ENCODE measurements around the gene SUSD3.
"Not testable (repeated sequence)": the region's sequence is repeated elsewhere in the genome, so short reads cannot be mapped to it uniquely, and the experiment has no call there.

The SUSD3 gene

DNA sequence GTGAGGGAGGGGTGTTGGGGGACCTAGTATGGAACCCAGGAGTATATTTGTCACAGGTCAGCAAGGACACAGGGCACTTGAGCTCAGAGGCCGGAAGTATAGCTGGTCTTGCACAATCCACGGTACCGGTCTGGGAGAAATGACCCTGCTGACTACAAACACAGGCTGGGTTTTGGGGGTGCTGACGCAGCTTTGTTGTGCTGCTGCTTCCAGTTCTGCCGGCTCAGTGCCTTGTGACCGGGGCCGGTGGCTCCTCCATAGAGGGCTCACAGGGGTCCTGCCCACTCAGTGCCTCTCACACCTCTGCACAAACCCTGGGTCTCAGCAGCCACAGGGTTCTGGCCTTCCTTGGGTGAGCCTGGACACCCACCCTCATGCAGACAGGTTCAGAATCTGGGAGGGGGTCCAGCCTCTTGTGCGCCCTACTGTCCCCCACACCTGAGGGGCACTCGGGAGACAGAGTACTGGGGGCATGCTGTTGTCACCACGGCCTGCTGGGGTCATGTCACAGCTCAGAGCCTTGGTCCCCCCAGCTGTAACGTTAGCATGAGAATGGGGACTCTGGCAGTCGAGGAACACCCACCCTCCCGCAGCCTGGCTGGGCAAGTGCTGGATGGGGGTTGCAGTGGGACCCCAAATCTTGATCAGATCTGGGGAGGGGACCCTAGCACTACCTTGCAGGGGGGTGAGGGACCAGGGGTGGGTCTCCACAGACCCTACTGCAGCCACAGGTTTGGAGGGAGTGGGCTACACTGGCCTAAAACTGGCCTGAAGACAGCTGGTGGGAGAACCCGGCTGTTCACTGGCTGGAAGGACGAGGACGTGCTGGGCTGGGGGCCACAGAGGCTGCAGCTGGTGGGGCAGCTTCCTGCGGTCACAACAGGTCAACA is 57.8 kb downstream of the SUSD3 start:
- TF ChIP-seq, protein P1, sequence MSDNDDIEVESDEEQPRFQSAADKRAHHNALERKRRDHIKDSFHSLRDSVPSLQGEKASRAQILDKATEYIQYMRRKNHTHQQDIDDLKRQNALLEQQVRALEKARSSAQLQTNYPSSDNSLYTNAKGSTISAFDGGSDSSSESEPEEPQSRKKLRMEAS (IDR thresholded peaks at IDR 0.05; ENCODE audit: low read depth, low read length), result no peak
- TF ChIP-seq POLR2A (IDR thresholded peaks at IDR 0.05; ENCODE audit: extremely low read depth, insufficient read length), result no peak
- peak; percentile 25; the same call in 1 of the 2 replicates for TF ChIP-seq MYC (IDR thresholded peaks at IDR 0.05; ENCODE audit: low read depth, low read length)
- TF ChIP-seq, protein P2, sequence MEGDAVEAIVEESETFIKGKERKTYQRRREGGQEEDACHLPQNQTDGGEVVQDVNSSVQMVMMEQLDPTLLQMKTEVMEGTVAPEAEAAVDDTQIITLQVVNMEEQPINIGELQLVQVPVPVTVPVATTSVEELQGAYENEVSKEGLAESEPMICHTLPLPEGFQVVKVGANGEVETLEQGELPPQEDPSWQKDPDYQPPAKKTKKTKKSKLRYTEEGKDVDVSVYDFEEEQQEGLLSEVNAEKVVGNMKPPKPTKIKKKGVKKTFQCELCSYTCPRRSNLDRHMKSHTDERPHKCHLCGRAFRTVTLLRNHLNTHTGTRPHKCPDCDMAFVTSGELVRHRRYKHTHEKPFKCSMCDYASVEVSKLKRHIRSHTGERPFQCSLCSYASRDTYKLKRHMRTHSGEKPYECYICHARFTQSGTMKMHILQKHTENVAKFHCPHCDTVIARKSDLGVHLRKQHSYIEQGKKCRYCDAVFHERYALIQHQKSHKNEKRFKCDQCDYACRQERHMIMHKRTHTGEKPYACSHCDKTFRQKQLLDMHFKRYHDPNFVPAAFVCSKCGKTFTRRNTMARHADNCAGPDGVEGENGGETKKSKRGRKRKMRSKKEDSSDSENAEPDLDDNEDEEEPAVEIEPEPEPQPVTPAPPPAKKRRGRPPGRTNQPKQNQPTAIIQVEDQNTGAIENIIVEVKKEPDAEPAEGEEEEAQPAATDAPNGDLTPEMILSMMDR (IDR thresholded peaks at IDR 0.05; ENCODE audit: low read depth, low read length), result no peak
- DNase-seq (ENCODE audit: low read depth), result peak; percentile 78
- no peak overlapping the region for H3K4me3 ChIP-seq (ENCODE audit: low read depth, low read length)

GRCh38 chr9:93117521-93117920 is 59.0 kb downstream of the SUSD3 start:
- DNase-seq (ENCODE audit: low read depth); H3K4me3 ChIP-seq (ENCODE audit: low read depth, low read length): not testable (repeated sequence)

DNA sequence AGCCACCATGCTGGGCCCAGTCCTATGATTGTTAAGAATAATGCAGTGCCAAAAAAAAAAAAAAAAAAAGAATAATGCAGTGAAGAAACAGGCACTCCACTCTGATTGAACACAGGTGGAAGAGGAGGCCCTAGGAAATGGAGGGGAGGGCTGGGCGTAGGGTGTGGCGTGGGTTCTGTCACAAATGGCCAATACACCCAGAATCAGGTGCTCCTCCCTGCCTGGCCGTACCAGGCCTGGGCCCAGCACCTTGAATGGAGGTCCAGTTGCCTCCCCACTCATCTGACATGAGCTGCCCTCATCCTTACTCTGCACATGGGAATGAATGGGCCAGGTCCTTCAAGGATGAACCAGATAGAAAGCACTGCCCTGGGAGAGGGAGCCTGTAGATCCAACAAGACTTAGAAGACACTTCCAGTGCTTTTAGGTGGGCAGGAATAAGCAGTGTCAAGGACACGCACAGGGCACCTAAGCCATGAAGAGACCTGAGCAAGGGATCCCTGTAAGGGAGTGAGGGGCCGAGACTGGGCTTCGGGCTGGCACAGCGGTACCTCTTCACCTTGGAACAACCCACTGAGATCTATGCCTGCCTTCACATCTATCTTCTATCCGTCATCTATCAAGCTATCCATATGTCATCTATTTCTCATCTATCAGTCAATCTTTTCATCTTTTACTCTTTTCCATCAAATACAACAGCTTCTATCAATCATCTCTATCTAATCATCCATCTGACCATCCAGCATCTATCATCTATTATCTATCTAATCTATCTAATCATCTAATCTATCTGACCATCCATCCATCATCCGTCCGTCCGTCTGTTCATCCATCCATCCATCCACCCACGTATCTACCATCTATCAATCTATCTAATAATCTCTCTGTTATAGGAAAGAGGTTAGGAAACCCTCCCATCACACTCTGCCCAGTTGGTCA is 59.7 kb downstream of the SUSD3 start:
- DNase-seq (ENCODE audit: low read depth), result no peak
- TF ChIP-seq, protein P2 (IDR thresholded peaks at IDR 0.05; ENCODE audit: low read depth, low read length), result no peak
- TF ChIP-seq MYC (IDR thresholded peaks at IDR 0.05; ENCODE audit: low read depth, low read length) (no peak), POLR2A (IDR thresholded peaks at IDR 0.05; ENCODE audit: extremely low read depth, insufficient read length) (no peak)
- TF ChIP-seq, protein P1 (IDR thresholded peaks at IDR 0.05; ENCODE audit: low read depth, low read length), result no peak
- no peak overlapping the region for H3K4me3 ChIP-seq (ENCODE audit: low read depth, low read length)

DNA sequence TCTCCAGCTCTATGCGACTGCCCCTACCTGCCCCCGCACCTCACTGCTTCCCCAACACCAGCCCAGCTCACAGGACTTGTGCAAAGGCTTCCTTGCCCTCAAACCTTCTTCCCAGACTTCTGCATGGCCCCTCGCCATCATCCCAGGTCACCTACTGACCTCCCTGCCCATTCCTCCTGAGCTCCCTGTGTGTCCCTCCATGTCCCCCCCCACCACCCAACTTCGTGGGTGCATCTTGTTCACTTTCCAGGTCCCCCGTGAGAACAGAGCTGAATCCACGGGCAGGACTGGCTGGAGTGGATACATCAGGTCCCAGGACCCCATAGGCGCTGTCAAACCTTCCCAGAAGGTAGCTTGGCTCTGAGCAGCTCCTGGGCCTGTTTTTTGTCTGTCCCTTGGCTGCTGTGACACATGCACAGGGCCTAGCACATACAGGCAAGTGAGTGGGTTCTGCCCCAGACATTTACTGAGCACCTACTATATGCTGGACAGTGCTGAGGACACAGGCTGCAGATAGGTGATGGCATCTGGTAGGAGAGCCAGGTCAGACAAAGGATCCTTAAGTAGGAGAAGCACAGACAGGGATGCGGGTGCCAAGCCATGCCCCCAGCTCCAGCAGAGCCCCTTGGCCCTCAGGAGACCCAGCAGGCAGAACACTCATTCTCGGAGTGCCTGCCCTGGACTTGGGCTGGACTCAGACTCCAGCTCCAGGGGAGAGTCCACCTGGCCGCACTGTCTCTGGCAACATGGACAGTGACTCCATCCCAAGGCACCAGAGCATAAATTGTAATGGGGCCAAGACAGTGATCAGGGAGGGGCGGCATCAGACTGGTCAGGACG is 60.6 kb downstream of the SUSD3 start:
- DNase-seq (ENCODE audit: low read depth), result peak; percentile 6
- TF ChIP-seq, protein P2 (IDR thresholded peaks at IDR 0.05; ENCODE audit: low read depth, low read length), result no peak
- TF ChIP-seq, protein P1 (IDR thresholded peaks at IDR 0.05; ENCODE audit: low read depth, low read length), result no peak
- no peak overlapping the region for H3K4me3 ChIP-seq (ENCODE audit: low read depth, low read length)

DNA sequence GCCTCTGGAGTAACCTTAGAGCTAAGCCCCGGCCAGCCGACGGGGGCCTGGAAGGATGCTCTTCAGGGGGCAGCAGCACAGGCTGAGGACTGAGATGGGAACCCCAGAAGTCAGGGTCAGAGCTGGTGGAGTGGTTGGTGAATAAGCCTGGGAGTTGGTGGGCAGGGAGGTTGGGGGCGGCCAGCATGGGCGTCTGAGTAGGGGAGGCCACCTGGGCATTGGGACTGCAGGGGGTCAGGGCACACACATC is 61.1 kb downstream of the SUSD3 start:
- no peak for DNase-seq (ENCODE audit: low read depth)
- TF ChIP-seq, protein P1 (IDR thresholded peaks at IDR 0.05; ENCODE audit: low read depth, low read length), result no peak
- TF ChIP-seq POLR2A (IDR thresholded peaks at IDR 0.05; ENCODE audit: extremely low read depth, insufficient read length), result no peak
- TF ChIP-seq MYC (IDR thresholded peaks at IDR 0.05; ENCODE audit: low read depth, low read length), result no peak
- TF ChIP-seq, protein P2 (IDR thresholded peaks at IDR 0.05; ENCODE audit: low read depth, low read length), result no peak
- no peak overlapping the region for H3K4me3 ChIP-seq (ENCODE audit: low read depth, low read length)

All from NB4 (cell line).